Measurements from ENCODE around the gene PRKAA1.
A peak's percentile ranks its signal among the peaks of the same experiment; 100 is the strongest.
"Not testable (repeated sequence)": the region's sequence is repeated elsewhere in the genome, so short reads cannot be mapped to it uniquely, and the experiment has no call there.

PRKAA1 gene

DNA sequence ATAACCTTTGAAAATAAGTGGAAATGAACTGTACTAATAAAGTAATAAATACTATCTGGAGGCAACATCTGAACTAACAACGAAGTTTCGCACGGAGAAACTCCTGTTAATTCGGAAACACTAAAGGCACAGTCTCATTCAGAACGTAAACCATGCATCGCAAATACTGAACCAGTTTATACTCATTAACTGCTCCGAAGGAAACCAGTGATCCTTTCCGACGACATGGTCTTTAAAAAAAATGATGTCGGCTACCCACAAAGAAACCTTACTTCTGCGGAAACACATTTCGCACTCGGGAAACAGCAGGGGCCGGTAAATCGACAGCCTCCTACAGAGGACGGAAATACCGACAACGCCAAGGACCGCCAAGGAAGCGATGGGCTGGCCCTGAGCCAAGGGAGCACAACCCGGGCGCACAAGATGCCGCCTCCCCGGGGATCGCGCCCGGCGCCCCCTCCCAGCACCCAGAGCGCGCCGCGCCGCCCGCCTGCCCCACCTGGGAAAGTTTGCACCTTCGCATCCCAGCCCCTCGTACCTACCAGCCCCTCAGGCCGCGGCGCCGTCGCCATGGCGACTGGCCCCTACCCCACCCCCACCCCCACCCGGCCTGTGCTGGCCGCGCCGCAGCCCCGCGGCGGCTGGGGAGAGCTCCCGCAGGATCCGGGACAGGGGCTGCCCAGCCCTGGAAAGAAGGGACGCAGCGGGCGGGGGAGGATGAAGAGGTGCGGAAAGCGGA, 732 bp downstream of the PRKAA1 start:
- TF ChIP-seq, protein P1, sequence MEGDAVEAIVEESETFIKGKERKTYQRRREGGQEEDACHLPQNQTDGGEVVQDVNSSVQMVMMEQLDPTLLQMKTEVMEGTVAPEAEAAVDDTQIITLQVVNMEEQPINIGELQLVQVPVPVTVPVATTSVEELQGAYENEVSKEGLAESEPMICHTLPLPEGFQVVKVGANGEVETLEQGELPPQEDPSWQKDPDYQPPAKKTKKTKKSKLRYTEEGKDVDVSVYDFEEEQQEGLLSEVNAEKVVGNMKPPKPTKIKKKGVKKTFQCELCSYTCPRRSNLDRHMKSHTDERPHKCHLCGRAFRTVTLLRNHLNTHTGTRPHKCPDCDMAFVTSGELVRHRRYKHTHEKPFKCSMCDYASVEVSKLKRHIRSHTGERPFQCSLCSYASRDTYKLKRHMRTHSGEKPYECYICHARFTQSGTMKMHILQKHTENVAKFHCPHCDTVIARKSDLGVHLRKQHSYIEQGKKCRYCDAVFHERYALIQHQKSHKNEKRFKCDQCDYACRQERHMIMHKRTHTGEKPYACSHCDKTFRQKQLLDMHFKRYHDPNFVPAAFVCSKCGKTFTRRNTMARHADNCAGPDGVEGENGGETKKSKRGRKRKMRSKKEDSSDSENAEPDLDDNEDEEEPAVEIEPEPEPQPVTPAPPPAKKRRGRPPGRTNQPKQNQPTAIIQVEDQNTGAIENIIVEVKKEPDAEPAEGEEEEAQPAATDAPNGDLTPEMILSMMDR (IDR thresholded peaks at IDR 0.05; ENCODE audit: control insufficient read depth, insufficient read depth, low read depth, low read length, missing control alignments): no peak
- peak overlapping the region; percentile 95 for H3K4me3 ChIP-seq (ENCODE audit: control insufficient read depth, low read depth, low read length)
- no peak for DNase-seq (ENCODE audit: low read depth)

DNA sequence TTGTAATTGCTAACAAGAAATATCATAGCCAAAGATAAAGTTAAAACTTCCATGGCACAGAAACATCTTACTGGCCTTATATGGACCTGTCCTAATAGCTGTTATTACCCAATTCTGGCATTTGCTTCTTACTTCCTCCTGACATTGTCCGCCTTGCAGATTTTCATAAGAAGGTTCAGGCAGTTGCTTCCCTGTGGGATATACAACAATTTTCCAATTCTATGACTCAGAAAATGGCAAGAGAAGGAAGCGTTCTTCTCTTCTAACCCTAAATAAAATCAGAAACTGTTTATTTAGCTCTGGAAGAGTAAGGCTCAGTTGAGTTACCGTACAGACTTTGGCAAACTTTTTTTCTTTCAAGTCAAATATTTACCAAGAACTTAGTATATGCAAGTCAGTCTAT, 1.7 kb downstream of the PRKAA1 start:
- H3K4me3 ChIP-seq (ENCODE audit: control insufficient read depth, low read depth, low read length): peak overlapping the region; percentile 95; the same call in 1 of the 2 replicates
- TF ChIP-seq, protein P1 (IDR thresholded peaks at IDR 0.05; ENCODE audit: control insufficient read depth, insufficient read depth, low read depth, low read length, missing control alignments): no peak
- DNase-seq (ENCODE audit: low read depth): no peak

DNA sequence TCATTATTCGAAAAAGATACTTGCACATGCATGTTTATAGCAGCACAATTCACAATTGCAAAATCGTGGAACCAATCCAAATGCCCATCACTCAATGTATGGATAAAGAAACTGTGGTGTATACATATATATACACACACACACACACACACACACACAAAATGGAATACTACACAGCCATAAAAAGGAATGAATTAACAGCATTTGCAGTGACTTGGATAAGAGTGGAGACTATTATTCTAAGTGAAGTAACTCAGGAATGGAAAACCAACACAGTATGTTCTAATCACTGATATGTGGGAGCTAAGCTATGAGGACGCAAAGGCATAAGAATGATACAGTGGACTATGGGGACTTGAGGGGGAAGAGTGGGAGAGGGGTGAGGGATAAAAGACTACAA, 3.3 kb downstream of the PRKAA1 start:
- H3K4me3 ChIP-seq (ENCODE audit: control insufficient read depth, low read depth, low read length); DNase-seq (ENCODE audit: low read depth): not testable (repeated sequence)

DNA sequence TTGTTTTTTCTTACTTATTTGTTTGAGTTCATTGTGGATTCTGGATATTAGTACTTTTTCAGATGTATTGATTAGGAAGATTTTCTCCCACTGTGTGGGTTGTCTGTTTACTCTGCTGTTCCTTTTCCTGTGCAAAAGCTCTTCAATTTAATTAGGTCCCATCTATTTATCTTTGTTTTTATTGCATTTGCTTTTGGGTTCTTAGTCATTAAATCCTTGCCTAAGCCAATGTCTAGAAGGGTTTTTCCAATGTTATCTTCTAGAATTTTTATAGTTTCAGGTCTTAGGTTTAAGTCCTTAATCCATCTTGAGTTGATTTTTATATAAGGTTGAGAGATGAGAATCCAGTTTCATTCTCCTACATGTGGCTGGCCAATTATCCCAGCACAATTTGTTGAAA, 3.8 kb downstream of the PRKAA1 start:
- not testable (repeated sequence) for H3K4me3 ChIP-seq (ENCODE audit: control insufficient read depth, low read depth, low read length); DNase-seq (ENCODE audit: low read depth)

DNA sequence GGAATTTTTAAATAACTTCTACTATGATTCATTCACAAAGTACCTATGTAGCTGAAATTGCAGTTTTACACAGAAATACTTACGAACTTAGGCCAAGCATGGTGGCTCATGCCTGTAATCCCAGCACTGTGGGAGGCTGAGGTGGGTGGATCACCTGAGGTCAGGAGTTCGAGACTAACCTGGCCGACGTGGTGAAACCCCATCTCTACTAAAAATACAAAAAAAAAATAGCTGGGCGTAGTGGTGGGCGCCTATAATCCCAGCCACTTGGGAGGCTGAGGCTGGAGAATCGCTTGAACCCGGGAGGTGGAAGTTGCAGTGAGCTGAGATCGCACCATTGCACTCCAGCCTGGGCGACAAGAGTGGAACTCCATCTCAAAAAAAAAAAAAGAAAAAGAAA, 5.5 kb downstream of the PRKAA1 start:
- not testable (repeated sequence) for H3K4me3 ChIP-seq (ENCODE audit: control insufficient read depth, low read depth, low read length); DNase-seq (ENCODE audit: low read depth)

DNA sequence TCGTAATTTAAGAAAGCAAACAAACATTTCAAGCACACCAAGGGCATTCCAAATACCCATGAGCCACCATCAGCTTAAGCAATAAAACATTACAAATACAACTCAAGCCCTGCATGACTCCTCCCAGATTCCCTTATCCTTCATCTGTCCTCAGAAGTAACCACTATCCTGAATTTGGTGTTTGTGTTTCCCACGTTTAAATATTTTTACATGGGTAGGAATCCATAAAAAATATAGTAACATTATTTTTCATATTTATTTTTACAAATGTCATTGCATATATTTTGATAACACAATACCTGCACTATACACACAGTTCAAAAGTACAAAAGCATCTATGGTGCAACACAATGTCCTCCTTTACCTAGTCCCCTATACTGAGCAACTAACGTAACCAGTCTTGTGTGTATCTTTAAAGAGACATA, 6.4 kb downstream of the PRKAA1 start:
- TF ChIP-seq, protein P1 (IDR thresholded peaks at IDR 0.05; ENCODE audit: control insufficient read depth, insufficient read depth, low read depth, low read length, missing control alignments): no peak
- DNase-seq (ENCODE audit: low read depth): no peak
- H3K4me3 ChIP-seq (ENCODE audit: control insufficient read depth, low read depth, low read length): no peak overlapping the region

DNA sequence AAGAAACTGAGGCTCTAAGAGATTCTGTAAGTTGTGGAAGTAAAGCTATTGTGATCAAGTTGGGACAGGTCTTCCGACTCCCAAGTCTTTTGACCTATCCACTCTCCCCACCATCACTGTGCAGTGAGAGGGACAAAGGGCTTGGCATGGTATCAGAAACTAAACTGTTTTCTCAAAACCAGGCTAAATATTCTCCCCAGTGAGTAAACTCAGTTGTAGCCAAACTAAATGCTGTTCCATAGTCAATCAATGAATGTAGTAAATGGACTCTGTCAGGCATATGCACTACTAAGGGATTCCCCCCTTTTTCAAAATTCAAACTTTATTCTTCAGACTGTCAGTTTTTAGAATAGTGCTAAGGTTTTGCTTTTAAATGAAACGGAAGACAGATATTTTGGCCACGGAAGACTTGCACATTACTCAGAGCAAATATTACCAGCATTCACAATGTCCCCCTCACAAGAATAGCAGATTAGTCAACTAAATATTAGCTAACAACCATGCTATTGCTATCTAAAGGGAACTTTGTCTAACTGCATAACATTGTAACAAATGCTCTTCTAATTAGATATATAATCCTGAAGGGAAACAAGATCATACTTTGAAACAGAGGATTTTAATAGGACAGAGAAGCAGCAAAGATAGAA, 7.1 kb downstream of the PRKAA1 start:
- no peak overlapping the region for H3K4me3 ChIP-seq (ENCODE audit: control insufficient read depth, low read depth, low read length)
- TF ChIP-seq, protein P1 (IDR thresholded peaks at IDR 0.05; ENCODE audit: control insufficient read depth, insufficient read depth, low read depth, low read length, missing control alignments): no peak
- no peak for DNase-seq (ENCODE audit: low read depth)

DNA sequence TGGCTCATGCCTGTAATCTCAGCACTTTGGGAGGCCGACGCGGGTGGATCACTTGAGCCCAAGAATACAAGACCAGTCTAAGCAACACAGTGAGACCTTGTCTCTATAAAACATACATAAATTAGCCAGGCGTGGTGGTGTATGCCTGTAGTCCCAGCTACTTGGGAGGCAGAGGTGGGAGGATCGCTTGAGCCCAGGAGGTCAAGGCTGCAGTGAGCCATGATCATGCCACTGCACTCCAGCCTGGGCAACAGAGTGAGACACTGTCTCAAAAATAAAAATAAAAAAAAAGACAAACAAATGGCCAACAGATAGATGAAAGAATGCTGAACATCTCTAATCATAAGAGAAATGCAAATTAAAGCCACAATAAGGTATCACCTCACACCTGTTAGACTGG, 9.2 kb downstream of the PRKAA1 start:
- not testable (repeated sequence) for H3K4me3 ChIP-seq (ENCODE audit: control insufficient read depth, low read depth, low read length); DNase-seq (ENCODE audit: low read depth)

DNA sequence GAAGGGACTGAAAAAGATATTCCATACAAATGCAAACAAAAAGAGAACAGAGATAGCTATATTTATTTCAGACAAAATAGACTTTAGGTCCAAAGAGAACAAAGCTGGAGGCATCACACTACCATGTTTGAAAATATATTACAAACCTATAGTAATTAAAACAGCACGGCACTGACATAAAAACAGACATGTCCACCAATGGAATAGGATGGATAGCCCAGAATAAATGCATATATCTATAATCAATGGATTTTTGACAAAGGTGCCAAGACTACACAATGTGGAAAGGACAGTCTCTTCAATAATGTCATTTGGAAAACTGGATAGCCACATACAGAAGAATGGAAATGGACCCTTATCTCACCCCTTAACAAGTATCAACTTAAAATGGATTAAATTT, 10.2 kb downstream of the PRKAA1 start:
- no peak overlapping the region for H3K4me3 ChIP-seq (ENCODE audit: control insufficient read depth, low read depth, low read length)
- DNase-seq (ENCODE audit: low read depth): no peak
- TF ChIP-seq, protein P1 (IDR thresholded peaks at IDR 0.05; ENCODE audit: control insufficient read depth, insufficient read depth, low read depth, low read length, missing control alignments): no peak

DNA sequence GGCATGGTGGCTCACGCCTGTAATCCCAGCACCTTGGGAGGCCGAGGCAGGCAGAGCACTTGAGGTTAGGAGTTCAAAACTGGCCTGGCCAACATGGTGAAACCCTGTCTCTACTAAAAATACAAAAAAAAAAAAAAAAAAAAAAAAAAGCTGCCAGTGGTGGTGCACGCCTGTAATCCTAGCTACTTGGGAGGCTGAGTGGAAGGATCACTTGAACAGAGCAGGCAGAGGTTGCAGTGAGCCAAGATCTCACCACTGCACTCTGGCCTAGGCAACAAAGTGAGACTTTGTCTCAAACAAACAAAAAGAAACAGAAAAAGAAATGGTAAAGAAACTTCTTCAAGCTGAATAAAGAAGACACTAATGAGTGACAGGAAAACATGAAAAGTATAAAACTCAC, 11.5 kb downstream of the PRKAA1 start:
- not testable (repeated sequence) for DNase-seq (ENCODE audit: low read depth)

More for the DNA sequence above, 11.5 kb downstream of the PRKAA1 start:
- not testable (repeated sequence) for H3K4me3 ChIP-seq (ENCODE audit: control insufficient read depth, low read depth, low read length)

Measured in AG09309 (cell line).